Measurements from ENCODE around the gene AATF. TPM values are rescaled to one million over a fixed set of nuclear protein-coding genes. Genes with fewer than 3 reads are reported as not detected.

Gene AATF
- total and polyA plus RNA-seq, 2 of the 8 experiments (the other 6 are each of a cell fraction or from before 2014, with no cell fraction given) = 20.1 to 62.8 TPM

DNA sequence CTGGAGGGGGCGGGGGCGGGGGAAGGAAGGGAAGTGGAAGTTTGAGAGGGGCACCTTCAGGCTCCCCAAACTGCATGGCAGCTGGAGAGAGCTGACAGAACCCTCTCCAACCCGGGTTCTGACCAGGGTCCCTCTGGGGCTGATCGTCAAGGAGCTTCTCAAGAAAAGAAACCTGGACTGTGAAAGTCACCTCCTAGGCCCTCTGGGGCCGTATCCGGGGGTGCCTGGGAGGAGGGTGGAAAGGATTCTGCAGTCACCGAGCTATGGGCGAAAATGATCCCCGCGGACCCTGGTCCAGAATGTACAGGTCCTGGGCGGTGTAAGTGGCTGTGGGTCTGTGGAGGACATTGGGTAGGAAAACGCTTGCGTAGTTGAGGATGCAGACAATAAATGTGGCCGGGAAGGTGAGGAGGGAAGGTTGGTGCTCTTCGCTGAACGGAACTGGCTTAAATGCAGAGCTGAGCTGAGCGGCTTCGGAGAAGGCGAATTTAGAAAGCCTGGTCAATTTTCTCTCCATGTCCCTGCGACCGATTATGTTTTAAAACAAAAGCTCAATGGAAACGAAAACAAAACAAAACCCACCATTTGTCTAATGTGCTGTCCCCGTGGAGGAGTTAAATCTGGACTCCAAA is 15.1 kb upstream of the AATF start:
- no peaks in the 10 kb centered on the region for H3K9me3 ChIP-seq (ENCODE audit: insufficient read depth in 2 of 2, low read depth in 1 of 2, low read length in 1 of 2)
- no peak overlapping the region for H4K8ac ChIP-seq (ENCODE audit: extremely low read depth, insufficient read depth, low read length)
- H3K23me2 ChIP-seq (ENCODE audit: low read depth, low read length) = peaks cover 28% of the 10 kb centered on the region; the same call in 1 of the 2 replicates
- peaks cover 11 to 72% (median 43%) of the 10 kb centered on the region in 4 experiments for H3K4me1 ChIP-seq (replicated peaks in 1 of 4; ENCODE audit: control insufficient read depth in 3 of 4, insufficient read depth in 4 of 4, low read length in 3 of 4)
- TF ChIP-seq RNF2 (IDR thresholded peaks at IDR 0.05; ENCODE audit: borderline replicate concordance, low read depth, low read length, missing control alignments, poor library complexity, severe bottlenecking) (peak; percentile 94), EZH2 (IDR thresholded peaks at IDR 0.05; ENCODE audit: low read depth, low read length, severe bottlenecking) (peak; percentile 79), SUZ12 (IDR thresholded peaks at IDR 0.05; ENCODE audit: low read length) (peak; percentile 57), CBX8 (IDR thresholded peaks at IDR 0.05; ENCODE audit: borderline replicate concordance, low read depth, low read length) (peak; percentile 90; the same call in 1 of the 2 replicates)
- TF ChIP-seq, protein P1, sequence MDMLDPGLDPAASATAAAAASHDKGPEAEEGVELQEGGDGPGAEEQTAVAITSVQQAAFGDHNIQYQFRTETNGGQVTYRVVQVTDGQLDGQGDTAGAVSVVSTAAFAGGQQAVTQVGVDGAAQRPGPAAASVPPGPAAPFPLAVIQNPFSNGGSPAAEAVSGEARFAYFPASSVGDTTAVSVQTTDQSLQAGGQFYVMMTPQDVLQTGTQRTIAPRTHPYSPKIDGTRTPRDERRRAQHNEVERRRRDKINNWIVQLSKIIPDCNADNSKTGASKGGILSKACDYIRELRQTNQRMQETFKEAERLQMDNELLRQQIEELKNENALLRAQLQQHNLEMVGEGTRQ (IDR thresholded peaks at IDR 0.05; ENCODE audit: low read length) = no peak
- no peak overlapping the region for H3K23ac ChIP-seq (ENCODE audit: insufficient read length)
- H3K9ac ChIP-seq (replicated peaks in 1 of 4; ENCODE audit: extremely low read depth in 1 of 4, low read depth in 3 of 4, low read length in 3 of 4) = no peak overlapping the region
- POLR2A ChIA-PET (ENCODE audit: partially characterized antibody) = interaction anchor here (0.5 to 5.5 kb wide), 5 partner anchors 10 to 209 kb away, joined by 3 to 45 read pairs (median 4); partner anchors contain the start of gene AATF
- no peak overlapping the region for H3K14ac ChIP-seq (ENCODE audit: insufficient read length)
- H3K27me3 ChIP-seq (replicated peaks in 1 of 4; ENCODE audit: control insufficient read depth in 3 of 4, extremely low read depth in 1 of 4, insufficient read depth in 3 of 4, low read length in 3 of 4) = peaks cover 77 to 100% (median 92%) of the 10 kb centered on the region in 4 experiments
- H2AK5ac ChIP-seq (ENCODE audit: low read depth, low read length) = no peak overlapping the region
- no peak overlapping the region for H4K5ac ChIP-seq (ENCODE audit: insufficient read length, low read depth, low read length)
- DNase-seq (ENCODE audit: low read depth in 1 of 2, low spot score in 2 of 2) (no peak), FAIRE-seq (no peak)
- H4K20me1 ChIP-seq (replicated peaks in 1 of 2; ENCODE audit: control insufficient read depth in 1 of 2, insufficient read depth in 2 of 2, low read length in 2 of 2) = peaks cover 10 to 13% of the 10 kb centered on the region in 2 experiments
- WGBS, 2 experiments (ENCODE audit: extremely low coverage in 1 of 2, insufficient coverage in 1 of 2, insufficient read length in 1 of 2, insufficient replicate concordance in 2 of 2, low coverage in 1 of 2, low lambda C conversion rate in 2 of 2, missing lambda C conversion rate in 1 of 2) = 5% methylated on average over 18 of the region's 23 CpGs; no CpG with 5 or more reads in 1 of the 2 experiments
- no peak overlapping the region for H3K27ac ChIP-seq (ENCODE audit: low read depth, low read length)
- H2BK5ac ChIP-seq (ENCODE audit: low read depth, low read length) = no peak overlapping the region
- H2BK20ac ChIP-seq (ENCODE audit: low read length) = peak overlapping the region; percentile 91; the same call in 1 of the 2 replicates
- H4K91ac ChIP-seq (replicated peaks; ENCODE audit: insufficient read length, low read length) = no peak overlapping the region
- H3K4me2 ChIP-seq (ENCODE audit: insufficient read depth in 1 of 2, low read depth in 2 of 2, low read length in 2 of 2) = peak overlapping the region; percentile 88 to 92
- peak overlapping the region; percentile 94; the same call in 1 of the 2 replicates for H2BK12ac ChIP-seq (ENCODE audit: low read depth, low read length)
- H3K4ac ChIP-seq (replicated peaks; ENCODE audit: insufficient read length, low read depth, low read length) = peak overlapping the region; percentile 70
- H3K36me3 ChIP-seq (ENCODE audit: control insufficient read depth in 2 of 4, insufficient read depth in 4 of 4, low read length in 3 of 4) = peaks cover 0 to 2% (median 0%) of the 10 kb centered on the region in 4 experiments; a peak in 1 of 8 replicates
- H2BK15ac ChIP-seq (ENCODE audit: low read length) = 0 out of 2 replicates have a peak overlapping the region, but pooled peaks have one; percentile 83
- H3K79me2 ChIP-seq (ENCODE audit: control insufficient read depth in 1 of 2, insufficient read depth in 2 of 2, low read length in 2 of 2) = no peaks in the 10 kb centered on the region
- CTCF ChIA-PET (ENCODE audit: partially characterized antibody) = interaction anchor here (0.8 to 2.4 kb wide), 8 partner anchors 9 to 207 kb away, joined by 3 to 9 read pairs (median 4); no protein-coding TSS in a partner anchor
- H3K18ac ChIP-seq (ENCODE audit: extremely low read depth, low read length) = peak overlapping the region; percentile 85
- H3K4me3 ChIP-seq (ENCODE audit: extremely low read depth in 1 of 4, insufficient read depth in 2 of 4, low read depth in 3 of 4, low read length in 4 of 4) = peak overlapping the region; percentile 19 to 74 (median 56); a peak in 6 of 8 replicates
- H3K79me1 ChIP-seq (ENCODE audit: low read depth, low read length) = no peaks in the 10 kb centered on the region
- no peak overlapping the region for H2BK120ac ChIP-seq (replicated peaks; ENCODE audit: low read depth, low read length)
- H3K56ac ChIP-seq (replicated peaks; ENCODE audit: insufficient read length, low read depth, low read length) = no peak overlapping the region
- no peak overlapping the region for H2AFZ ChIP-seq (ENCODE audit: low read length)

Data from H1 (cell line).